ENCODE measurements around the gene NUCKS1.

GRCh38 chr1:205709640-205710039 is 40.3 kb downstream of the NUCKS1 start:
- no peak for TF ChIP-seq YY1 (IDR thresholded peaks at IDR 0.05; ENCODE audit: insufficient read depth, insufficient read length)
- no peak for TF ChIP-seq SUZ12 (IDR thresholded peaks at IDR 0.05; ENCODE audit: extremely low read depth, insufficient read depth, insufficient read length)
- TF ChIP-seq ZNF274 (IDR thresholded peaks at IDR 0.05; ENCODE audit: low read depth, low read length): no peak
